T-helper 9 cell (primary cell): ENCODE results near the gene ZBTB25.

Source experiments
- DNase-seq: peaks from one replicate; pipeline ENCODE4 v3.0.0-alpha.2; 2020

Gene ZBTB25

DNA sequence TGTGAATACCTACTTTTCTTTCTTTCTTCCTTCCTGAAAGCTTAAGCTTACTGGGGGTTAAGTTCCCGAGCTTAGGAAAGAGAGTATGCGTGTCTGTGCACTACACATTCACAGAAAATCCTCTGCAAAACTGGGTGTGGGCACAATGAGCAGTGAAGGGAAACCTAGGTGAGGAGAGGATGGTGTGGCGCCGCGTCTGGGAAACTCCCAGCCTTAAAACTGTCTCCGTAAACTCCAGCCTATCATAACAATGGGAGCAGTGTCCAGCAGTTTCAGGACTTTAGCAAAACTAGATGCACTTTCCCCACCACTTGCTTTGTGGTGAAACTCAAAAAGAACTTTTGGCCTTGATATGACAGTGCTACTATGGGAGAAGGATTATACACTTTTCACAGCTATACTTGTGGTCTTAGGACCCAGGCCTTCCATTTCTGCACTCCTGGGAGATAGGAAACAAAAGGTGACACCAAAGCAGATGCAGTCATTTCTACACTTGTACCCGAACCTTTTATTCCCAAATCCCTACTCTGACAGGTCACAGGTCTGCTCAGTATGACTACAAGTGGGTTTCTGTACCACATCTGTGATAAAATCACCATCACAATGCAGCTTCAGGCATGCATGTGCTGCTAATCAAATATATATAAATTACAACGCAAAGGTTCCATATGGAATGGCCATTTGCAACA lies 27.9 kb downstream of the ZBTB25 start:
- DNase-seq, result no peak

DNA sequence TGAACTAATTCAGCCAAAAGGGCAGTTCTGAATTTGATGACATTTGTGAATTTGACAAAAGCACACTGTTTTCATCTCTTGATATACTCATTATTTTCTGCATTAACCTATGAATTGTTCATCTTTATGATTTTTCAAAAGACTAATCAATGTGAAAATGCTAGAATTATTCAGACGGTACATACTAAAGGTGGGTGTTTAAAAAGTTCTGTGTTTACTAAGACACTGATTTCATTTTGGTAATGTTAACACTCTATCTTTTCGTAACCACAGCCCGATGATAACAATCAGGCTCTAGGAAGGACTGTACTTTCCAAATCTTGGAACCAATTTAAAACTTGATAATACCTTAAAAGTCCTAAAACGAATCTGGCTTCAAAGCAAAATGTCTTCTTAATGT lies 28.9 kb downstream of the ZBTB25 start:
- no peak for DNase-seq

DNA sequence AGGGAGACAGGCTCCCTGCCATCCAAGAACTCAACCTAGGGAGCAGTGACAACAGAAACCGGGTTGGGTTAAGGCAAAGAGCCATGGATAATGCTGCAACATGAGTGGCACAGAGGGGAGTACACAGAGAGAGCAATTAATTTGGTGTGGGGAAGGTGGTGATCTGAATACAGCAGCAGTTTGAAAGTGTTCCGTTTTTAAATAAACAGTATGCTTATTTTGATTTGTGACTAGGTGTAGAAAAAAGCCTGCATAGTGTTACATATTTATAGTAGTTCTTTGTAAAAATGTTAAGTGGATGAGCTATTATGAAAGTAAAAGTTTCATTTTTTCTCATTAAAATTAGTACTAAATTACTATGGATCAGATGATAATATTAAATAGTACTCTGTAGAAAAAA lies 29.6 kb downstream of the ZBTB25 start:
- no peak for DNase-seq

DNA sequence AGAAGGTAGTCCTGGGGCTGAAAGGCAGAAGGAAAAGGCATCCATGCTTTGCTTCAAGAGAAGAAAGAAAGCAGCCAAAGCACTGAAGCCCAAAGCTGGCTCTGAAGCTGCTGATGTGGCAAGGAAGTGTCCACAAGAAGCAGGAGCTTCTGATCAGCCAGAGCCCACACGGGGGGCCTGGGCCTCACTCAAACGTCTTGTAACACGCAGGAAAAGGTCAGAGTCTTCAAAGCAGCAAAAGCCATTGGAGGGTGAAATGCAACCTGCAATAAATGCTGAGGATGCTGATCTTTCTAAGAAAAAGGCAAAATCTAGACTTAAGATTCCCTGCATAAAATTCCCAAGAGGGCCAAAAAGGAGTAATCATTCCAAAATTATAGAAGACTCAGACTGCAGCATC lies 35.2 kb downstream of the ZBTB25 start:
- DNase-seq, result no peak

DNA sequence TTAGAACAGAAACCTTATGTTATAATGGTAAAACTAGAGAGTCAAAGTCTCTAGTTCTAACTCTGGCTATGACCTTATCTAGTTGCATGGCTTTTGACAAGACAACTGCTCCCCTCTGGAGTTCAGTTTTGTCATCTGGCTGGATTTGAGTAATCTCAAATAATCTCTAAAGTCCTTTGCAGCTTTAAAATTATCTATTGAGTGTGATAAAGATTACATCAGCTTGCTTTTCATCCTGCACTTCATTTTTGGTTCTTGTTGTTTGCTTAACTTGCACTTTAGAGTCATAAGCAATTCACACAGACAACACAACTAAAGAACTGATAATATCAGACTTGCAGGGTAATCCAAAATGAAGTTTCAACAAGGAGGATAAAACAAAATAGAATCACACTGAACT lies 36.1 kb downstream of the ZBTB25 start:
- no peak for DNase-seq

DNA sequence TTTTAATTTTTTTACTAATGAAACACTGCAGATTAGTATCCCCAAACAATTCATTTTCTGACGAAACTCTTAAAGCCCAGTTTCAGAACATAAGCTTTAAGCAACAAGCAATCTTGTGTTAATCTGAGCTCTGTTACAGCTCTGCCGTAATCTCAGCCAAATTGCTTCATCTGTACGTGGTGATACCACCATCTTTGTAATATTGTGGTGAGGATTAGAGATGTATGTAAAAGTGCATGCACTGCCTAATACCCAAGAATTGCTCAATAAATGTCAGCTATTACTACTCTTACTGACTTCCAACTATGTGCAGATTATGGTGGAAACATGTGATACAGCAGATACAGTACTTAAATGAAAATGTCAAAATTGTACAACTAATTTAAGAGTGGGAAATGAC lies 36.5 kb downstream of the ZBTB25 start:
- no peak for DNase-seq

DNA sequence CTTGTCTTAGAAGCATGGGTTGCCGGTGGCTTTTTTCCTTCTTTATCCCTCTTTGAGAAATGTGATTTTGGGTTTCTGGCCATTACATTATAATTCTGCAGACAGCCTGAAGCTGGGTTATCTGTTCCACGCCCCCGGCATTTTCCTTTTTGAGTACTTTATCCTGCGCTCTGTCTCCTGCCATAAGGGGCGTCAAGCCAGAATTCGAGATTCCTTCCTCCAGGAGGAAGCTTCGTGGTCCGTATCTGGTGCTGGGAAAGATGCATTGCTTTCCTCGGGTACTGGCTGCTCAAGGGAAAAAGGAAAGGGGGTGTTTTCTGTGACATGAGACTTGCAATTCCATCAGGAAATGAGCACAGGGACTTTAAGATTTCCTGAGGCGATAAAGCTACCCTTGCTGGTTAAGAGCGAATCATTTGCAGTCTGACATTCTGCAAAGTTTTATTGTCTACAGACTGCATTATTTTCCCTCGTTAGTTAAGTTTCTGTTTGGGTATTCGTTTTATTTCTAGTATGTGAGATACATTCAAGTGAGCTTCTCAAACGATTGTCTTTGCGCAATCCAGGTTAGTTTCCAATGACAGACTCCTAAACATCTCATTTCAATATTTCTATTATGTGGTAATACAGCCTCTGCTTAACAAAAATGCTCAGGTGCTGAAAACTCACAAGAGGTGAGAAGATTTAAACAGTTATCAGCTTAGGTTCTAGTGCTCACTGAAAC lies 37.6 kb downstream of the ZBTB25 start:
- no peak for DNase-seq

DNA sequence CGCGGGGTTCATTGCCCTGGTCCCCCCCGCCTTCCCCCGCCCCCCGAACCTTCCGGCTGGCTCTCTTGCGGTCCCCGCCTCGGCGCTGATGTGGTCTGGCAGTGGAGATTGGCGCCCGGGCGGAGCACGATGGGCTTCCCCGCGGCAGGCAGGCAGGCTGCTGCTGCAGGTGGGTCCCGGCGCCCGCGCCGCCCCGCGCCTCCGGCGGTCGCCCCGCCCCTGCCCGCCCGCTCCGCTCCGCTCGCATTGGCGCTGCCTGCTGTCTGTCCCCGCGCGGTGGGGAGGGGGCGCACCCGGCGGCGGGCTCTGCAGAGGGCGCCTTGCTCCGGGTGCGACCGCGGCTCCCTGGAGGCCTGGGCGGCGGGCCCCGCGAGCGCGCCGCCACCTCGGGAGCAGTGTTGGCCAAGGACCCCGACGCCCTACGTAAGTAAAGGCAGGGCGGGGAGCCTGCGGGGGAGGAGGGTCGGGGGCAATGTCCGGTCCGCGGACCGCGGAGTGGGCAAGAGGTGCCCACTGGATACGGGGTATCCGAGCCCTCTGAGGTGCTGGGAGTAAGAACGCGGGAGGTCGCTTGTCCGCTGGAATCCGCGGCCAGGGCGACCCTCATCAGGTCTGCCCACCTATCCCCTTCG lies 38.3 kb downstream of the ZBTB25 start, which contains the start of gene AKAP5:
AKAP5 (plus strand) TSS at position 309 of the 632 bp plus-strand sequence. CDS start 2,896 bp downstream, outside the sequence.
- DNase-seq, result peak; percentile 57

DNA sequence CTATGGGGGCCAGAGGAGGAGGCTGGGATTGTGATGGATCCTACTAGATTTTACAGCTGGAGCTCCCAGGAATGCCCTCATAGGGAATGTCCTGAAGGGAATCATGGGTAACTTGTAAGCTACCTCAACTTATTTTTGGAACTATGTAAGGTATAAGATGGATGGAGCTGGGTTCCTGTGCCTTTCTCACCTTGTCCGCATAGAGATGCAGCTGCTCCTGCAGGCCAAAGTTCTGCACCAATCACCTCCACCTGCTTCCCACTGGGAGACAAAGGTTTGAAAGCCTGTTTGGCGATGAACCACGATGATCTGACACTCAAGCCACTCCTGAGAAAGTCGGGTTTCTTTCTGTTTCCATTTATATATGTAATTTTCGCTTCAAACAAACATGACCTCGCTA lies 39.0 kb downstream of the ZBTB25 start:
- DNase-seq, result no peak

DNA sequence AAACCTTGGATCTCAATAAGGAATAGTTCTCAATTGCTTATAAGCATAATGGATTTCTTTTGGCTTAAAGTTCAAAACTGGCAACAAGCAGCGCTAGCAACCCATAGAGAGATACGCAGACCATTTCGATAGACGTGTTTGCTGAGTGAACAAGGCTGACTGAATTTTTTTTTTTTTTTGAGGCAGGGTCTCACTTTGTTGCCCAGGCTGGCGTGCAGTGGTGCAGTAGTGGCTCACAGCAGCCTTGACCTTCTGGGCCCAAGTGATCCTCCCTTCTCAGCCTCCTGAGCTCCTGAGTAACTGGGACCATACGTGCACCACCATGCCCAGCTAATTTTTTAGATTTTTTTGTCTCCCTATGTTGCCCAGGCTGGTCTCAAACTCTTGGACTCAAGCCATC lies 39.8 kb downstream of the ZBTB25 start:
- no peak for DNase-seq

DNA sequence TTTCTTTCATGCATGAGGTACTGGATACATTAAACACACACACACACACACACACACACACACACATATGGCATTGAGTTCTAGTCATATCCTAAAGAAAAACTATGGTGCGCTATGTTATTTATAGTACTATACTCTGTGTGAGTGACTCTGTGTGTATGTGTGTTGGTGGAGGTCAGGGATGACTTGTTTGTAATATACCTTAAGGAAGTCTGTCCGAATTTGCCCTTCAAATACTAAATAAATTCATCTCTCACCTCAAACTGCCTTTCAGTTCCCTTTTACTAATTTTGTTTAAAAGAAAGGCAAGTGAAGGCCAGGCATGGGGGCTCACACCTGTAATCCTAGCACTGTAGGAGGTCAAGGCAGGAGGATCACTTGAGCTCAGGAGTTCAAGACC lies 40.4 kb downstream of the ZBTB25 start:
- no peak for DNase-seq

DNA sequence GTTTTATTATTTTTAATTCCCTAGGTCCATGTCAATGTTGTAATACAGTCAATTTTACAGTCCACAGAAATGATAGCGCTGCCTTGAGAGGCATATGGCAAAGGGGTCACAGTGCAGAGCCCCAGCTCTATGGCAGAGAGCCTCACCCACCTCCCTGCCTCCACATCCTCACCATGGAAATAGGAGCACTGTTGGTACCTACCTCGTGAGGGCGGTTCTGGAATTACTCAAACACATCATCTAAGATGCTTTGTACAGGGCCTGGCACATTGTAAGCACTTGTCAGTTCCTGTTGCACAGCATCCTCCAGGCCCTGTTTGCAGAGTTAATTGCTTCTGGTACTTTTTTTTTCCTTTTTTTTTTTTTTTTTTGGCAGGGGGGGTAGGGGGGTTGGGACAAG lies 42.4 kb downstream of the ZBTB25 start:
- DNase-seq, result no peak

DNA sequence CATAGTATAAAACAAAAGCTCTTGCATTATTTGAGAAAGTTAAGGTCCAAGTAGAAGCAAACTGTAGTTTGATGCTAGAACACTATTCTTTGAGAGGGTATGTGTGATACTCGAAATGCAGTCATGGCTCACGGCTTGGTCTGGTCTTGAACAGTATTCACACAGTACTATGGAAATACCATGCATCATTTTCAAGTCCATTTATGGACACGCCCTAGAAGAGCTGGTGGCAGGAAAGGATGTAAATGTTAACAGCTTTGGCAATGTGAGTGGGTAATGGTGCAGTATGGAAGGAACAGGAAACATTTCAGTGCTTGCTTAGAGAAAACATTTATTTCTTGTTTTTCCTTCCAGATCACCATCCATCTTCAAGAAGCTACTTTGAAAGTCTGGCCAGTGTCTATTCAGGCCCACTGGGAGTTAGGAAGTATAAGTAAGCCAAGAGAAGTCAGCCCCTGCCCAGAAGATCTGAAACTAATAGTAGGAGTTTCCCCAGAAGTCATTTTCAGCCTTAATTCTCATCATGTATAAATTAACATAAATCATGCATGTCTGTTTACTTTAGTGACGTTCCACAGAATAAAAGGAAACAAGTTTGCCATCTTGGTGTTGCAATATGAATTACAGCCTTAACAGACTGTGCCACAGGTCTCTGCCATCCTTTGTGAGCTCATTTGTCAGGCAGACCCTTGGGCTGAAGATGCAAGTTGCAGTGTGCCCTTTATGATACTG lies 44.1 kb downstream of the ZBTB25 start:
- DNase-seq, result no peak

DNA sequence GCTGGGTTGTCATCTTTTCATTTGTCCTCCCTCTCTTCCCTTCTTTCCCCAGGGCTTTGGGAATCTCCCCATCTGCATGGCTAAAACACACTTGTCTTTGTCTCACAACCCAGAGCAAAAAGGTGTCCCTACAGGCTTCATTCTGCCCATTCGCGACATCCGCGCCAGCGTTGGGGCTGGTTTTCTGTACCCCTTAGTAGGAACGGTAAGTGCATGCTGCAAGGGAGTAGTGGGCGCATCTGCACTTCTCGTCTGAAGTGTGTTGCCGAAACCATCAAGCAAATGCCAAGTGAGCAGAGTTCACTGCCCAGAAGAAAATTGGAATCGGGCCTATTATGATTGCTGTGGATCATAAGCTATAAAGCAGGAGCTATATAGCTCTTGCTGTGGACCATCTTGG lies 49.0 kb downstream of the ZBTB25 start:
- DNase-seq, result no peak

DNA sequence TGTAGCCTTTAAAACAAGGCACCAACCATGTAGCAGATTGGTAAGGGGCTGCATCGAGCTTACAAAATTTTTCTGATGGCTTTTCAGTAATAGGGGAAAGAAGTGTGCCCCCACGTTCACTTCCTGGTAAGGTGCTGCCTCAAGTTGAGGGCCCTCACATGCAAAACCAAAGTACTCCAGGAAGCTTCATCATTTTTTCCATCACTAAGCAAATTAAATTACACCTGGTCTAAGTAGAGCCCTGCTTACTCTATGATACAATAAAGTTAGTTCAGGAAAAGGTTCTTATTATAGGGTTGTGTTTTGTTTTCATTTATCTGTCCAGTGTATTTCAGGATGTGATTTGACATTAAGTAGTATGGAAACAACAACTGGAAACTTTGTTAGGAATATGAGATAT lies 53.4 kb downstream of the ZBTB25 start:
- no peak for DNase-seq

DNA sequence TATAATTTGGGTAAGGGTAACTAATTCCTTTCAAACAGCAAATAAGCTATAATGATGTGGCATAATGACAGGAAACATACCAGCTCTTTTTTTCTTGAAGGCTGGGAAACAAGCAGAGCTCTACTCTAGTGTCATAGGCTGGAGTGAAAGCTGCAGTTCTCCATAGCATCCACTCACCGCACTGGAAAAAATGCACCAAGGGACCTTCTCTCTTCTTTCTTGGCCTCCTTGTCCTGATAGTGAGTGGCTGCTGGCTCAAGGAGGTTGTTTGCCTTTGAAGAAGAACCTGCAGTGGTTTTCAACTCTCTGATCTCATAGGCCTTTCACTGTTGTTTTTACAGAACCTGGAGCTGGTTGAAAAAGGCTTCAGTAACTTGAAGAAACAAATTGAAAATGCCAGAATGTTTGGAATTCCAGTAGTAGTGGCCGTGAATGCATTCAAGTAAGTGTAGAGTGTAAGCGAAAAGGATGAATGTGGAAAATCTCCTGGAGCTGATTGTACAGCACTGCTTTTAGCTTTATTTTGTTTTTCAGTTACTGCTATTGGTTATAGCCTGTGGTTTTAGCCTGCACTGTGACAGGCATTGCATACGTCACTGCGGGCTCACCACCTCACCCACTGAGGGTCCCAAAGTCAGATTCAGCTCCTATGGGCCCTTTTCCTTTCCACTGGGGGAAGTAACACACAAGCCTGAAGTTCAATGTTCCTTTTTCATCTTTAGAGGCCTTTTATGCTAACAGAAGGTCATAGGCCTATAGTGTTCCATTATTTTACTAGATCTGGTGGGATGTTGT lies 55.6 kb downstream of the ZBTB25 start:
- DNase-seq, result no peak

DNA sequence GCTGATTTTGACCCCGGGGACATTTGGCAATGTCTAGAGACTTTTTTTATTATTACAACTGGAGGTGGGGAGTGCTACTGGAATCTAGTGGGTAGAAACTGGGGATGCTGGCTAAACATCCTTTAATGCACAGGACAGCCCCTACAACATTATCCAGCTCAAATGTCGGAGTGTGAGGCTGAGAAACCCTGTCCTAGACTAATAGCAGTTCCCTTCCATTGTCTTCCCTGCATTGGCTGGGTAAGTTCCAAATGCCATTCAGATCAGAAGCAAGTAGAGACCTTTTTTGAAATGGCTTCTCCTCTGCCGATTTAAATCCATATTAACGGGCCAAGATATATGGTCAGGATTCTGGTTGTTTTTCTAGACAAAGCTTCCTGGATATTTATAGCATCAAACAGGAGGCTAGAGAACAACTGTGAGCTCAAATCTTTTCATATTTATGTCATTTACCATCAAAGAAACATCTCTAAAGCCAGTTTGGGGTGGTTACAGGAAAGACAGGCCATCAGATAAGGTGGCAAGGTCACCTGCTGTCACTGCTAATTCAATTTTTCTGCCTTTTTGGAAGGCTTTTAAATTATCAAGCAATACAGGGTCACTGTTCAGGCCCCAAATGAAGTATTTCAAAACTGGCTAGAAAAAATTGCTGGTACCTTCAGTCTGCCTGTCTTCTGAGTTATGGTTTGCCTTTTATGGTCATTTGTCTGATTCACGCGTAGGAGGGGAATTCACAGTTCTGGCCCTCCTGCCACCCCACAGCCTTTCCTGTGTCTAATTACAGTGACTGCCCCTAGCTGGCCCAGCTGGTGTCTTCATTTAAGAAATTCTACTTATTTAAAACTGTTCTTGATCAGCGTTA lies 58.4 kb downstream of the ZBTB25 start:
- no peak for DNase-seq

DNA sequence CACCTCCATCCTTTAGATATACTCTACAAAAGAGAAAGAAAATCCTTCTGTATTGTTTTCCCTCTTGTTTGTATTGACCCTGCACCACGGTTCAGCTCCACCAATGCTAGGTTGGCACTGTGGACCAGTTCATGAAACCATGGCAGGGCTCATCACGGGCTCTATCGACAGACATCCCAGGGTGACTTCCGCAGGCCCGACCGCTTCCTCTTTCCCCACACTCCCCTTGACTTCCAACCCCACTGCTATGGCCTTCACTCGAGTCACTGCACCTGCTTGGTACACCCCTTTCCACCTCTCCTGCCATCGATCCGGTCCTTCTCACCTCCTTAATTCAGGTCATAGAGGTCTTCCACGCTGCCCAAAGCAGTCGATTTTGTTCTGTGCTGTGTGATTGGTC lies 59.5 kb downstream of the ZBTB25 start:
- DNase-seq, result no peak

DNA sequence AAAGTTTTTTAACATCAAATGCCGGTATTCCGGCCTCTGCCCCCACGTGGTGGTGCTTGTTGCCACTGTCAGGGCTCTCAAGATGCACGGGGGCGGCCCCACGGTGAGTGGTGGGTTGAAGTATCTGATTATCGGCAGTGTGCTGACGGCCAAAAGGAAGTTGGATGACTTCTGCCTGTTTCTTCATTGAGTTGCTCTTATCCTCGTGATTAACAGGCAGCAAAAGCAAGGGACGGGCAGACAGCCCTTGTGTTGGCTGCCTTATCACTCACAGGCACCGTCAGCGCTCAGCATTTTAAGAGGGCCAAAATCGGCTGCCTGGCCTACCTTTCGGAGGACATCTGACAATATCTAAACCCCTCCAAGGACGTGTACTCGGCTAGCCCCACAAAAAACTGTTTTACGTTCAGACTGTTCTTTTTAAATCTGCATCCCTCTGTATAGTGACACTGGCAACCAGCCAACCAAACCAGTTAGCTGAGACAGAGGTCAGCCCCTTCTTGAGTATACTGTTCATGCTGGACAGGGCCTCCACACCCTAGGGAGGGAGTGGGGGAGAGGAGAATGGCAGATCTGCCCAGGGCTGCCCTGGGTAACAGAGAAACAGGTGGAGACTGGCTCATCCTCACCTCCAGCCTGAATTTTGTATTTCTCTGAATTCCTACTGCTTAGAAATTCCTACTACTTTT lies 61.2 kb downstream of the ZBTB25 start:
- no peak for DNase-seq

DNA sequence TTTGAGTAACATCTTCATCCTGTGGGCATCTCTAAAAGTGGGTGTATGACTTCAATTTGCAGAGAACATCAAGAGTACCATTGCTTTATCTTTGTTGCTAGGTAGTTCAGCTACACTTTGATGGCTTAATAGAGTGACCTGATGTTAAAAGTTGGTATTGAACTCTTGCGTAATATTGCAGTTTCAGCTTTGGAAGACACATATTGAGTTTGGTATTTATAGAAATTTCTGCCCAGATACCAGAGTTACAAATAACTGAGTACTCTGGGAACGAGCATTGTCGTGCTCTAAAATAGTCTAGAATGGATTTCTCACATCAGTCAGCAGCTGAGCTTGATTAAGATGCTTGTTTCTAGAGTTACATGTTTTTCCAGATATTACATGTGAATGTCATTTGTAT lies 63.1 kb downstream of the ZBTB25 start:
- no peak for DNase-seq

DNA sequence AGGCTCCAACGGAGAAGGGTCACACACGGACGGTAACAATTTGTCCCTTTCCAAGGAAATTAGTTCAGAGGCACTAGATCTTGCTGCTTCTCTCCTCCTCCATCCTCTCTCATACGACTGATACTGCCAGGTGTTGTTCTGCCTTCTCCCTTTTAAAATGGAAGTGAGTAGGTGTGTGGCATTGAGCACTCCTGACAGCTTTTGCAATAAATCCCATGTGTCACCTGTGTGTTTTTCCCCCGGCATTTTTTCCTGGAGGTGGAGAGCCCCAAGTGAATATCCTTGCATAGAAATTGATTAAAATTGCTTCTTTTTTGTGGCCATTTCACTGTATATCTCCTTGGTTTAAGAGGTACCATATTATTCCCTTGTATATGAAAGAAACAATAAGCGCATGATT lies 64.5 kb downstream of the ZBTB25 start:
- no peak for DNase-seq
